SIG-M5 treated with dmso at 0.1 percent for 504 hours (cell line): ENCODE results near the gene DYRK1A.

Experiments
- DNase-seq: peaks from one replicate; lab custom pipeline; 2025; ENCODE audit not compliant: unreplicated experiment; lab: John Stamatoyannopoulos, UW

Gene DYRK1A

DNA sequence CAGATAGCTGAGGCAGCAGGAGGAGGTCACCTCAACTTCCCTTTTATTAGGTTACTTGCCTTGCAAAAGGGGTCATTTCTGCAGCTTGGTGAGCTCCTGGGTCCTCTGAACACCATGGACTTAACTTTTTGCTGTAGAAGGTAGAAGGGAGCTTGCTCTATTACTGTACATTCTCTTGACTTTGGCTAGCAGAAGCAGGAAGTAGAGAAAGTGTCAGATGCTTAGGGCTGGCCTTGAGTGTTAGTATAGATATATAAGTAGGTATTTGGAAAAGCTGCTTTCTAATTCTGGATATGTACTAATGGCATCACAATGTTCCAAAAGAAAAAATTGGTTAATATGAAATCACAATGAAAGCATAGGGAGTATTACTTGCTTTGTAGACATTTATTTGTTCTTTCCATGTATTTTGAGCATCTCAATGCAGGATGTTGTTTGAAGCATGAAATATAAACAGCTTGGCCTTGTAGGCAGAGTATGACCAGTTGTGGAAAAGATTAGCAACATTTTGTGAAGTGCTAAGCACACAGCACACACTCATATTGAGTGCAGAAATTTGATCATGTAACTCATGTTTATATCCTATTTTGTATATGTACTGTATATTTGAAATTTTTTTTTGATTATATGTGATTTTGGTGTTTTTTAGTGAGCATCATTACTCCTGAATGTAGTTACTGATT, 108.8 kb downstream of the DYRK1A start:
- no peak for DNase-seq

GRCh38 chr21:37478794-37479193, 112.2 kb downstream of the DYRK1A start:
- no peak for DNase-seq

DNA sequence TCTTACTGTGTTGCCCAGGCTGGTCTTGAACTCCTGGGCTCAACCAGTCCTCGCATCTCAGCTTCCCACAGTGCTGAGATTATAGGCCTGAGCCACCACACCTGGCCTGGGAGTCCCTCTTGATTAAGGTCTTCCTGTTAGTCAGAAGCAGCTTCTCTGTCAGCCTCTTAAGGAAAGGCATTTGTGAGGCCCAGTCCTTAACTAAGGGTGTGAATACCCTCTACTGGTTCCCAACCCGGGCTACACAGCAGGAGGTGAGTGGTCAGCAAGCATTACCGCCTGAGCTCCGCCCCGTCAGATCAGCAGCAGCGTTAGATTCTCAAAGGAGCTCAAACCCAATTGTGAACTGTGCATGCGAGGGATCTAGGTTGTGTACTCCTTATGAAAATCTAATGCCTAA, 117.2 kb downstream of the DYRK1A start:
- no peak for DNase-seq

GRCh38 chr21:37484535-37485474, 118.2 kb downstream of the DYRK1A start:
- no peak for DNase-seq

DNA sequence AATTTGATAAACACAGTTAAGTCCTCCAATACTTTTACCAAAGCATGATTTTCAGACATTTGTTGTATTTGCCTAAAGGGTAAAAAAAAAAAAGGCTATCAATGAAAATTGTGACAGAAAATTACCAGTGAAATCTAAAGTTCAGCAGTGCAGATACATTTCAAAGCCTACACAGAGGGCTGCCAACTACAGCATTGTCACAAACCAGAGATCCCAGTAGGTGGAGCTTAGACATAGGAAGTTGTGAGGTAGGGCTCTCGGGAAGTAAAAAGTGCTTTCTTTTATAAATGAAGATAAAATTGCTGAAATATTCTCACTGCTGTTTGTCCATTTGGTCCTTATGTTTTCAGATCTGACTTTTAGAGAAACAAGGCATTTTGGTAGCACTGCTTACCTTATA, 123.0 kb downstream of the DYRK1A start:
- no peak for DNase-seq

DNA sequence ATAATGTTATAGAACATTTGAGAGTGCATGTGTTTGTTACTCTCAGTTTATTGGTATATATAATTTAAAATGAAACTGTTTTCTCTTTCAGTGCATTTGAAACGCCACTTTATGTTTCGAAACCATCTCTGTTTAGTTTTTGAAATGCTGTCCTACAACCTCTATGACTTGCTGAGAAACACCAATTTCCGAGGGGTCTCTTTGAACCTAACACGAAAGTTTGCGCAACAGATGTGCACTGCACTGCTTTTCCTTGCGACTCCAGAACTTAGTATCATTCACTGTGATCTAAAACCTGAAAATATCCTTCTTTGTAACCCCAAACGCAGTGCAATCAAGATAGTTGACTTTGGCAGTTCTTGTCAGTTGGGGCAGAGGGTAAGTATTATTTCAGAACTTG, 123.5 kb downstream of the DYRK1A start:
- no peak for DNase-seq

DNA sequence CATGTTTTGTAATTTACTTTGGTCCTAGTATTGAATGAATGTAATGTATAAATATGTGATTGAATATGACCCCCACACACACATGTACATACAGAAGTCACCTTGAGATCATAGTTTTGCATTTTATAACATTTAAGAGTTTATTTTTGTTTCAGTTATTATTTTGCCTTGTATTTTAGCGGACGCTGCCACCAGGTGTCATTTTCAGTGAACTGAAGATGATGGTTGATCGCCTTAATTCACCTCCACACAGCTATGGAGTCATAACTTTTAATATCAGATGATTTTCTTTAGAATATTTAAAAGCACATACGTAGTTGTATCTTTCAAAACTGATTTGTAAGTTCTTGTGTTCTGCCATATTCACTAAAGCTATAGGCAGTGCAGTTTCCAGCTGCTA, 130.4 kb downstream of the DYRK1A start:
- DNase-seq = no peak

- no peak for DNase-seq
Measured at GRCh38 chr21:37498664-37499063, 132.1 kb downstream of the DYRK1A start.

DNA sequence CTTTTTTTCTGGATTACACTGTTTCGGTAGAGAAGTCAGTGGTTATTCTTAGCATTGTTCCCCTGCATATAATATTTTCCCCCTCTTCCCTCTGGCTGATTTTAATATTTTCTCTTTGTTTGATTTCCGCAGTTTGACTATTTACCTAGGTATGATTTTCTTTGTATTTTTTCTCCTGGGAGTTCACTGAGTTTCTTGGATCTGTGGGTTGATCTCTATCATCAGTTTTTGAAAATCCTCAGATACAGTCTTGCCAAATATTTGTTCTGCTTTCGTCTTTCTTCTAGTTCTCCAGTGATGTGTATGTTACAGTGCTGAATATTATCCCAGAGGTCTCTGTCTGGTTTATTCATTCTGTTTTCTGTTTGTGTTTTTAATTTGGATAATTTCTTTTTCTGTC, 136.4 kb downstream of the DYRK1A start:
- DNase-seq = no peak

DNA sequence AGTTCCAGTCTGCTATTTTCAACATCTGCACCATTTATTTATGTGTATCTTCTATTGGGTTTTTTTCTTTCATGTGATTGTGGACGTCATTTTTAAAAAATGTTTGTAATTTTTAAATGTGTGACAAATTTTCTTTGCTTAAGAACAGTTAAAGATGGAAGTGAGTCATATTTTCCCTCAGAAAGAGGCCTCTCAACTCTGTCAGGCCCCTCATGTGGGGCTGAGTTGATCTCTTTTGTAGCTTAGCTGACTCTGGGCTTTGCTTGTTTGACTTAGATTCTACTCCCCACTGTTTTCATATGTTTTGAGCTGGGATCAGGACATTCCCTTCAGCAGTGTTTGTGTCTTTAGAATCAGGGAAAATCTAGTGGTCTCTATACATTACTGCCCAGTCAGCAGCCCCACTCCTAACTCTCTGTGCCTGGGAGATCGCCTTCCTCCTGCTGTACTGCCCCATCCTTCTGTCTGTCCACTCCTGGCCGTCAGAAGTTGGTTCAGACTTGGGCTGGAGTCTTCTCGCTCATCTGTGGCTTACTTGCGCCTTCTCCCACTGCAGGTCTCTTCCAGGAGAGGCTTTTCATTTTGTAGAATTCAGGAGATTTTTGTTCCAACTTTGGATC, 137.4 kb downstream of the DYRK1A start:
- DNase-seq = no peak

DNA sequence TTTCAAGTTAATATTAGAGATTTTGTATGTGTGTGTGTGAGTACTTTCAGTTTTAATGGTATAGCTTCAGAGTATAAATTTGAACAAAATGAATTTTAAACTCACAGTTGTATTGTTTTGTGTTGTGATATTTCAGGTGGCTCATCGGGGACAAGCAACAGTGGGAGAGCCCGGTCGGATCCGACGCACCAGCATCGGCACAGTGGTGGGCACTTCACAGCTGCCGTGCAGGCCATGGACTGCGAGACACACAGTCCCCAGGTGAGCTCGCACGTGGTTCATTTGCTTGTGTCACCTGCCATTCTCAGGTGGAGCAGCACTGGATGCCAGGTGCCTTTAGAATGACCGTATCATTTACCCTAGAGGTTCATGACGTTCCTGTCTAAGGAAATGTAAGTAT, 139.4 kb downstream of the DYRK1A start:
- no peak for DNase-seq

DNA sequence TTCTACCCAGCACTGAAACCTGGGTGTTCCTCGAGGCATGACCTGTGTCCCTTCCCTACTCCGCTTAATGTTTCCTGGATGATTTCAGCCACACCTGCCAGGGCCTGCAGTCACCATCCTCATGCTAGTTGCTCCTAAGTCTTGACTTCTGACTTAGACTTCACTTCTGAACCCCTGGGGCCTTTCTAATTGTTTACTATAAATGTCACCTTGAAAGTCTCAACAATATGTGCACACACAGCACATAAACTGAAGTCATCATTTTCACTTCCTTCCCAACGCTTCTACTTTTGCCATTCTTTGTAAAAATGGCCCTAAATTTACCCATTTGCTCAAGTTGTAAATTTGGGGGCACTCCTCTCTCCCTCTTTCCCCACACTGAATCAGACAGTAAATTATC, 141.1 kb downstream of the DYRK1A start:
- DNase-seq = no peak

- no peak for DNase-seq
Measured at GRCh38 chr21:37508341-37508740, 141.8 kb downstream of the DYRK1A start.

DNA sequence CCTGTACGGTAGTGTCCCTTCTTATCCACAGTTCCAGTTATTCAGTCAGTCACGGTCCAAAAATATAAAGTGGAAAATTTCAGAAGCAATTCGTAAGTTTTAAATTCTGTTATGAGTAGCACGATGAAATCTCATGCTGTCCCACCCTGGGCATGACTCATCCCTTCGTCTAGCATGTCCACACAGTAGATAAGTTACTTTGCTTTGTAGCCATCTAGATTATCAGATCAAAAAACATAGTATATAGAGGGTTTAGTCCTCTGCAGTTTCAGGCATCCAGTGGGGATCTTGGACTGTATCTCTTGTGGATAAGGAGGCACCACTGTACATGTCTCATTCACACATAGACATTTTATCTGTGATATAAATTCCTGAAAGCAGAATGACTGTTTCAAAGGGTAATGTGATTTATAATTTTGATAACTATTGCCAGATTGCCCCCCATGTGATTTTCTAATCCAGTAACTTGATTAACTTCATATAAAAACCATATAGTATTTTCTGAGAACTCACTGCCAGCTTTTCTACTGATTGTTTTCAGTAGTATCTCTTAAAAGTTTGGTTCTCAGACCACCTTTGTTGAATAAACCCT, 143.3 kb downstream of the DYRK1A start:
- DNase-seq = no peak

- no peak for DNase-seq
Measured at GRCh38 chr21:37511848-37512247, 145.3 kb downstream of the DYRK1A start.

- DNase-seq = no peak
Measured at GRCh38 chr21:37513383-37513782, 146.8 kb downstream of the DYRK1A start.

DNA sequence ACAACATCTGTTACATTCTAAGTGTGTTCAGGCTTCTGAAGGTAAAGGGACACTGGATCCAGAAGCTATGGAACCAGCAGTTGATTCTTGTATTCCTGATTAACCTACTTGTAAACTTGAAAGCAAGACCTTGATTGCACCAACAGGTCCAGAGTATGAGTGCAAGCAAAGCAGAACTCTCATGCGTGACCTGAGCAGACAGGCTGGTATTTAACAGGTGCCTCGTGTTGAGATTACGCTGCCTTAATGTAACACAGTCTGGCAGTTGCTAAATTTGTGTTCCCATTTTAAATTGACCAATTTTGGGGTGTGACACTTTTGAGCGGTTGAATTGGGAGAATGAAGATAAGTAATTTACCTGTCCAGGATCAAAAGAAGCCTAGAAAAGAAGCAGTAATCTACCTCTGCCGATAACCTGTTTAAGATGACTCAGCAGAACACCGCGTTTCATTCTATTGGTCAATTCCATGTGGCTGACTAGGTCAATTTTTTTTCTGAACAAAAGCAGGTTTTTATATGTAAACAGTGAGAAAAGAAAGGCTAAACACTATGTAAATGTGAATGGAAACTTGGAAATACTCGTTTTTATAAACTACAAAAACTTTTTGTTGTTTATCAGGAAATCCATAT, 147.6 kb downstream of the DYRK1A start:
- DNase-seq = no peak

DNA sequence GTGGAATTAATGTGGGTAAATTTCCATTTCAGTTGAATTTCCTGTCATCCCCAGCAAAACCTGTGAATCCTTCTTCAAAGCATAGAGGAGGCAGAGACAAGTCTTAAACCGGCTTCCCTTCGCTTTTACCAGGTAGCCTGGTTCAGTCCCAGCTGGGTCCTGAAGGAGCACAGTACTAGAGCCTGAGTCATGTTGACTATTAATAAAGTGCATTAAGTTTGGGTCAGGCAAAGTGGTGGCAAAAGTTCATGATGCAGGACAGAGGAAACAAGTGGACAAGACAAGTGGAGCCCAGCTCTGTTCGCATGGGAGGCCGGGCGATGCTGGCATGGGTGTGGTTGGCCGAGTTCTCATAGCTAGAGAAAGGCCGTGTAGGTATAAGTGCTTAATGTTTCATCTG, 150.4 kb downstream of the DYRK1A start:
- no peak for DNase-seq

DNA sequence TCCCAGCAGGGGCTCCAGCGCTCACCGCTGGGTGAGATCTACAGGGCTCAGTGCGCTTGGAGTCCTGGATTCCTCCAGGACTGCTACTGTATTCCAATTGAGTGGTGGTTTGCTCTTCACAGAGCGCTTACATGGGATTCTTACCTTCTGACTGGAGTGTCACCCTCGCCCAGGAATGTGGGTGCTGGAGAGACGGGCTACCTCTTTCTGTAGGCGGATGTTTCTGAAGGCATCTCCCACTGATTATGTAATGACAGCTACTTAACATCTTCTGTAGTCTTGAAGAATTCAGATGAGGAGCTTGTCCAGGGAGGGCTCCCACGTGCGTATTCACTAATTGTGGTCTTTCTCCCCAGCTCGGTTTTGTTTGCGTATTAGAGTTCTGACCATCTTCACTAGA, 154.2 kb downstream of the DYRK1A start:
- DNase-seq = no peak

- DNase-seq = no peak
Measured at GRCh38 chr21:37521658-37522057, 155.1 kb downstream of the DYRK1A start.

DNA sequence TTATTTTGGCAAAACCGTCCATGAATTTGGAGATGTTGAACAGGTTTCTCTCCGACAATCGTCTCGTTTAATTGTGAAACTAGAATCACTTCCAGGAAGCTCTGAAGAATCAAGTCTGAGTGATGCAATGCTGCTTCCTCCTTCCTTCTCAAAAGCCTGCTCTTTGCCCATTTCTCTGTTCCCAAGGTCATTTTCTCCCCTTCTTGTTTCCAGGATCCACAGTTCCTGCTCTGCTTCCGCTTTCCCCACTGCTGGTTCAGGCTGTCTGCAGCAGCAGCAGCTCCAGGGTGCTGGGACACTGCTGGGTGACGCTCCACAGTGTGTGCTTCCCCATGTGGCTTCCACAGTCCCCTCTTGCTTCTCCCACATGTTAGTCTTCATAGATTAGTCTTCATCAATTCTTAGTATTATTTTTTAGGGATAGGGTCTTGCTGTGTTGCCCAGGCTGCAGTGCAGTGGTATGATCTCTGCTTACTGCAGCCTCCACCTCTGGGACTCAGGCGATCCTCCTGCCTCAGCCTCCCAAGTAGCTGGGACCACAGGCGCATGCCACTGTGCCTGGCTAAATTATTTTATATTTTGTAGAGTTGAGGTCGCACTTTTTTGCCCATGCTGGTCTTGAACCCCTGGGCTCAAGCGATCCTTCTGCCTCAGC, 156.2 kb downstream of the DYRK1A start:
- DNase-seq = peak; percentile 7
